ENCODE results near the gene IL1RAPL1. TPM values are rescaled to one million over a fixed set of nuclear protein-coding genes. Genes with fewer than 3 reads are reported as not detected.

Gene IL1RAPL1
- total RNA-seq, 1 donor from 2014 or later = 0.16 TPM

GRCh38 chrX:29560065-29560464 lies 972.8 kb downstream of the IL1RAPL1 start:
- Histone ChIP-seq H3K9ac (ENCODE audit: low read length) (no peak overlapping the region), H3K27me3 (ENCODE audit: insufficient read depth, low read length) (no peaks in the 10 kb centered on the region), H3K27ac (ENCODE audit: low read depth, low read length) (no peak overlapping the region), H3K4me2 (ENCODE audit: low read length) (no peak overlapping the region), H3K36me3 (ENCODE audit: insufficient read depth, low read length) (no peaks in the 10 kb centered on the region), H3K4me3 (ENCODE audit: insufficient read depth, low read depth, low read length) (no peak overlapping the region), H4K20me1 (ENCODE audit: insufficient read depth, low read length) (no peaks in the 10 kb centered on the region), H3K9me3 (ENCODE audit: insufficient read depth, low read depth, low read length) (no peaks in the 10 kb centered on the region), H2AFZ (ENCODE audit: low read depth, low read length) (no peak overlapping the region), H3K79me2 (ENCODE audit: insufficient read depth, low read length) (no peaks in the 10 kb centered on the region), H3K4me1 (ENCODE audit: insufficient read depth, low read length) (no peaks in the 10 kb centered on the region)
- DNase-seq (ENCODE audit: low read depth) (no peak), FAIRE-seq (peak; percentile 83)
- peaks cover 2% of the 10 kb centered on the region for H3K4me1 Mint-ChIP-seq (ENCODE audit: low read depth, unreplicated experiment)
- H3K27ac Mint-ChIP-seq (ENCODE audit: unreplicated experiment) = no peak overlapping the region
- no peaks in the 10 kb centered on the region for H3K27me3 Mint-ChIP-seq (ENCODE audit: low read depth, unreplicated experiment)
- no peaks in the 10 kb centered on the region for H3K36me3 Mint-ChIP-seq (ENCODE audit: low read depth, unreplicated experiment)
- TF ChIP-seq CTCF (IDR thresholded peaks at IDR 0.05; ENCODE audit: insufficient read depth, low read depth, low read length) = no peak
- TF ChIP-seq EZH2 (IDR thresholded peaks at IDR 0.05; ENCODE audit: insufficient read depth, low read length) = no peak
- H3K9me3 Mint-ChIP-seq (ENCODE audit: unreplicated experiment) = peaks cover 3% of the 10 kb centered on the region
- no peak overlapping the region for H3K4me3 Mint-ChIP-seq (ENCODE audit: unreplicated experiment)

DNA sequence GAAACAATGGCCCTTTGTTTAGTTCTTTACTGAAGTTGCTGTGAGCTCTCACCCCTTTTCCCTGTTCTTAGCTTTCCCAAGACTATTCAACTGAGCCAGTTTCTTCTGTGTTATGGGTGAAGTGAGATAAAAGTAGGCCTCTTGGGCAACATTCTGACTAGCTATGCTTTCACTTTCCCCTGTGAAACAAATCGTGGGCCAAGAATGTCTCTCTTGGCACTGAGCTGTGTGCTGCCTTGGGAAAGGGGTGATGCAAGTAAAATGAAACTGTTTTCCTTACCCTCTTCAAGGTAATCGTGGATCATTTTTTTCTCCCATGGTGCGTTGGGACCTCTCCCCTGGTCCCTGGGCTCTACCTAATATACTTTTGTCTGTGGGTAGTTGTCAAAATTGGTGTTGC lies 974.2 kb downstream of the IL1RAPL1 start:
- Mint-ChIP-seq H3K9me3 (ENCODE audit: unreplicated experiment) (peaks cover 3% of the 10 kb centered on the region), H3K27me3 (ENCODE audit: low read depth, unreplicated experiment) (no peaks in the 10 kb centered on the region), H3K4me1 (ENCODE audit: low read depth, unreplicated experiment) (no peaks in the 10 kb centered on the region), H3K4me3 (ENCODE audit: unreplicated experiment) (no peak overlapping the region), H3K36me3 (ENCODE audit: low read depth, unreplicated experiment) (no peaks in the 10 kb centered on the region), H3K27ac (ENCODE audit: unreplicated experiment) (no peak overlapping the region)
- no peak for FAIRE-seq
- no peak for DNase-seq (ENCODE audit: low read depth)
- Histone ChIP-seq H3K9me3 (ENCODE audit: insufficient read depth, low read depth, low read length) (no peaks in the 10 kb centered on the region), H2AFZ (ENCODE audit: low read depth, low read length) (no peak overlapping the region), H3K36me3 (ENCODE audit: insufficient read depth, low read length) (no peaks in the 10 kb centered on the region), H3K4me1 (ENCODE audit: insufficient read depth, low read length) (no peaks in the 10 kb centered on the region), H3K4me3 (ENCODE audit: insufficient read depth, low read depth, low read length) (no peak overlapping the region), H3K4me2 (ENCODE audit: low read length) (no peak overlapping the region), H3K27ac (ENCODE audit: low read depth, low read length) (no peak overlapping the region), H3K27me3 (ENCODE audit: insufficient read depth, low read length) (no peaks in the 10 kb centered on the region), H3K79me2 (ENCODE audit: insufficient read depth, low read length) (no peaks in the 10 kb centered on the region), H3K9ac (ENCODE audit: low read length) (no peak overlapping the region), H4K20me1 (ENCODE audit: insufficient read depth, low read length) (no peaks in the 10 kb centered on the region)
- TF ChIP-seq EZH2 (IDR thresholded peaks at IDR 0.05; ENCODE audit: insufficient read depth, low read length) (no peak), CTCF (IDR thresholded peaks at IDR 0.05; ENCODE audit: insufficient read depth, low read depth, low read length) (no peak)

- no peak overlapping the region for H2AFZ ChIP-seq (ENCODE audit: low read depth, low read length)
- H3K9ac ChIP-seq (ENCODE audit: low read length) = no peak overlapping the region
- peak; percentile 97 for FAIRE-seq
- Mint-ChIP-seq H3K27ac (ENCODE audit: unreplicated experiment) (no peak overlapping the region), H3K4me1 (ENCODE audit: low read depth, unreplicated experiment) (no peaks in the 10 kb centered on the region), H3K9me3 (ENCODE audit: unreplicated experiment) (no peaks in the 10 kb centered on the region), H3K27me3 (ENCODE audit: low read depth, unreplicated experiment) (no peaks in the 10 kb centered on the region), H3K36me3 (ENCODE audit: low read depth, unreplicated experiment) (no peaks in the 10 kb centered on the region), H3K4me3 (ENCODE audit: unreplicated experiment) (no peak overlapping the region)
- H4K20me1 ChIP-seq (ENCODE audit: insufficient read depth, low read length) = no peaks in the 10 kb centered on the region
- TF ChIP-seq CTCF (IDR thresholded peaks at IDR 0.05; ENCODE audit: insufficient read depth, low read depth, low read length) (no peak), EZH2 (IDR thresholded peaks at IDR 0.05; ENCODE audit: insufficient read depth, low read length) (no peak)
- H3K36me3 ChIP-seq (ENCODE audit: insufficient read depth, low read length) = no peaks in the 10 kb centered on the region
- no peak for DNase-seq (ENCODE audit: low read depth)
- H3K79me2 ChIP-seq (ENCODE audit: insufficient read depth, low read length) = no peaks in the 10 kb centered on the region
- no peak overlapping the region for H3K4me2 ChIP-seq (ENCODE audit: low read length)
- no peaks in the 10 kb centered on the region for H3K9me3 ChIP-seq (ENCODE audit: insufficient read depth, low read depth, low read length)
- no peaks in the 10 kb centered on the region for H3K4me1 ChIP-seq (ENCODE audit: insufficient read depth, low read length)
- no peak overlapping the region for H3K27ac ChIP-seq (ENCODE audit: low read depth, low read length)
- no peaks in the 10 kb centered on the region for H3K27me3 ChIP-seq (ENCODE audit: insufficient read depth, low read length)
- H3K4me3 ChIP-seq (ENCODE audit: insufficient read depth, low read depth, low read length) = no peak overlapping the region
These were observed 993.3 kb downstream of the IL1RAPL1 start for GRCh38 chrX:29580560-29580959.
